HFF-Myc (cell line): ENCODE results near the gene GPR132.

Experiments
- DNase-seq: peaks from one replicate; pipeline ENCODE4 v3.0.0-alpha.2; 2011; ENCODE audit warnings: low read depth; ENCODE audit errors: extremely low read depth
- H3K4me3 ChIP-seq: replicated peaks from 2 replicates; pipeline ENCODE4 v1.5.1; 2011; ENCODE audit warnings: low read depth, mild to moderate bottlenecking, control low read depth, low read length
- TF ChIP-seq, protein P1 (sequence below): IDR thresholded peaks from 2 replicates; pipeline ENCODE4 v1.5.1; 2012; ENCODE audit warnings: mild to moderate bottlenecking, low read depth, low read length, control low read depth; ENCODE audit errors: missing control alignments

The GPR132 gene

GRCh38 chr14:105074601-105075053 lies 9.4 kb upstream of the GPR132 start:
- no peak overlapping the region for H3K4me3 ChIP-seq
- TF ChIP-seq, protein P1, sequence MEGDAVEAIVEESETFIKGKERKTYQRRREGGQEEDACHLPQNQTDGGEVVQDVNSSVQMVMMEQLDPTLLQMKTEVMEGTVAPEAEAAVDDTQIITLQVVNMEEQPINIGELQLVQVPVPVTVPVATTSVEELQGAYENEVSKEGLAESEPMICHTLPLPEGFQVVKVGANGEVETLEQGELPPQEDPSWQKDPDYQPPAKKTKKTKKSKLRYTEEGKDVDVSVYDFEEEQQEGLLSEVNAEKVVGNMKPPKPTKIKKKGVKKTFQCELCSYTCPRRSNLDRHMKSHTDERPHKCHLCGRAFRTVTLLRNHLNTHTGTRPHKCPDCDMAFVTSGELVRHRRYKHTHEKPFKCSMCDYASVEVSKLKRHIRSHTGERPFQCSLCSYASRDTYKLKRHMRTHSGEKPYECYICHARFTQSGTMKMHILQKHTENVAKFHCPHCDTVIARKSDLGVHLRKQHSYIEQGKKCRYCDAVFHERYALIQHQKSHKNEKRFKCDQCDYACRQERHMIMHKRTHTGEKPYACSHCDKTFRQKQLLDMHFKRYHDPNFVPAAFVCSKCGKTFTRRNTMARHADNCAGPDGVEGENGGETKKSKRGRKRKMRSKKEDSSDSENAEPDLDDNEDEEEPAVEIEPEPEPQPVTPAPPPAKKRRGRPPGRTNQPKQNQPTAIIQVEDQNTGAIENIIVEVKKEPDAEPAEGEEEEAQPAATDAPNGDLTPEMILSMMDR = no peak
- no peak for DNase-seq

DNA sequence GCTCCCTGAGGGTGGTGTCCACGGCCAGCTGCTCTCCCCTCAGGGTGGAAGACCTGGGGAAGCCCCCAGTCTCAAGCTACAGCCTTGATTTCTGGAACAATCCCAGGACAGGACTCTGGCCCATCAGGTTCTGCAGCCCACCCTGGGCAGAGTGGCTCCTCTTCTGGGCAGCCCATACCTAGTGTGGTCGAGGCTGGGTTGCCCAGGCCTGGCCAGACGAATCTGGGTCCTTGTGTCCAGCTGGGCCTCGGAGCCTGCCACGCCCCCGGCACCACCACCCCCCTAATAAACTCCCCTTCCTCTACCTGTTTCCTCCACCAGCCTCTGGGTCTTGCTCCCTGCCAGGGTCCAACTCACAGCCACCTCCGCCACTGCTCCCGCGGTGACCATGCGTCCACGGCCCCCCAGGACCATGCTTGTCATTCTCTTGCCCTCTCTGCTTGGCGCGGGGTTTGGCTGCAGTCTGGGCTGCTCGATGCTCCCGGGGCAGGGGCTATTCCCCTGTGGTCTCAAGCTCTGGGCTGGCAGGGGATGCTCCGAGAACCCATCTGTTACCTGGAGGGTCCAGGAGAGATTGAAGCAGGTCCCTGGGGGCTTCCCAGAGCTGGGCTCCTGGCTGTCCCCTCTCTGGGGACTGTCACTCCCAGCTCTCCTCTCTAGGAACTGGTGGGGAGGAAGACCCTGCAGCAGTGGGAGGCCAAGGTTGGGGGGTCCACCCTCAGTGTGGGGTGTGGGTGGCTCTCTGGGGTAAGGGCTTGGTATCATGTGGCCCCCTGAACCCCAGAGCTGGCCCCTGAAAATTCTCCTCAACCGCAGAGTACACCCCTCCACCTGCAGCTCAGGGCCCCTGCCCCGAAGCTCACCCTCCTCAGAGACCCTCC lies 8.7 kb upstream of the GPR132 start:
- no peak overlapping the region for H3K4me3 ChIP-seq
- DNase-seq = no peak
- TF ChIP-seq, protein P1 = no peak

DNA sequence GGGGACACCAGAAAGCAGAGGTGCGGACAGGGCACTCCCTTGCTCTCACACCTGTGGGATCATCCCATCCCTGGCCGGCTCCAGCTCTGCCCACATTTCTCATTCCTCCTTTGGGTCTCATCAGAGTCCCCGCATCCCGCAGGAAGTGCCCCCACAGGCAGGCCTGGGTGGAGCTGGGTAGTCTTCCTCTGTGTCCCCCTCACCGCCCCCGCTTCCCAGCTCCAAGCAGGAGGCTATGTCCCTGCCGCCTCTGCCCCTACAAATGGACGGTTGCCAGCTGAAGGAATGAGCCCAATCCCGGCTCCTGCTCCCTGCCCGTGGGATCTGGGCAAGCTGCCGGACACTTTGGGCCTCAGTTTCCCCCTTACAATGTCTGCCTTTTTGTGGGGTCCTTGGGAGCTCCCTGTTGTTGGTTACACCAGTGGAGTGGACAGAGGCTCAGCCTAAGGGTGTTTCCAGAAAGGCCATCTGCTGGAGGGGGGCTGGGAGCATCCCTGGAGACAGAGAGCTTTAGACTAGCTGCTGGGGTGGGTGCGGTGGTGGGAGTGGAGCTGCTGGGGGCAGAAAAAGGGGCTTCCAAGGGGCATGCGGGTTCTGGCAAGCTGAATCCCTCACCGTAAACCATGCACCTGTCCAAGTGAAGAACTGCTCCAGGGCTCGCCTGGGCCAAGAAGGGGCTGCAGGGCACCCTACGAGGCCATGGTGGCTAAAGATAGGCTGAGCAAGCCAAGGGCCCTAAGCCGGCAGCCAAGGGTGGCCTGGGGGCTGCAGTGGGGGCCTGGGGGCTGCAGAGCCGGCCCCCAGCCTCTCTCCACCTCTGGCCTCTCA lies 7.9 kb upstream of the GPR132 start:
- TF ChIP-seq, protein P1 = no peak
- H3K4me3 ChIP-seq = no peak overlapping the region

DNA sequence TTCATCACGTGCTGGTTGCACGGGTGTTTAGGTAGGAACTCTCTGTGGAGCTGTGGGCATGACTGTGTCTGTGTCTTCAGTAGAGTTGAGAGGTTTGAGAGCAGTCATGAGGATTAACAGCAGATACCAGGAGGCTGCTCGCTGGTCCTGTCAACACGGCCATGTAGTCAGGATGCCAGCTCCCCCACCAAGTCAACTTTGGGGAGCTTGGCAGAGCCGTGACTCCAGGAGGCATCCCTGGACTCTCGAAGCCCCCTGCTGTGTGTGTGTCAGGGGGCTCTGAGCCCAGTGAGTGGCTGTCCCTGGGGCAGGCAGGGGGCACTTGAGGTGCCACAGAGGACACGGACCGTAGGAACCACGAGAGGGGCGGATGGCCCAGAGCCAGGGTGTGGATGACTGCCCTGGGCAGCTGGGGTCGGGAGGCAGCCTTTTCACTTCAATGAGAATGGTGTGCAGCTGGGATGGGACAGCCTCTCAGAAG lies 7.2 kb upstream of the GPR132 start:
- H3K4me3 ChIP-seq = no peak overlapping the region
- no peak for DNase-seq

More for the DNA sequence above, 7.9 kb upstream of the GPR132 start:
- DNase-seq = no peak

GRCh38 chr14:105071942-105072341 lies 6.7 kb upstream of the GPR132 start:
- DNase-seq = no peak
- no peak overlapping the region for H3K4me3 ChIP-seq
- TF ChIP-seq, protein P1 = no peak

More for the DNA sequence above, 7.2 kb upstream of the GPR132 start:
- TF ChIP-seq, protein P1 = no peak

- no peak for DNase-seq
- H3K4me3 ChIP-seq = no peak overlapping the region
- TF ChIP-seq, protein P1 = no peak
Observed at GRCh38 chr14:105071326-105071725, 6.1 kb upstream of the GPR132 start.
